Measurements from ENCODE around the gene HCN2.
"Not testable (repeated sequence)": the region's sequence is repeated elsewhere in the genome, so short reads cannot be mapped to it uniquely, and the experiment has no call there.

DNA sequence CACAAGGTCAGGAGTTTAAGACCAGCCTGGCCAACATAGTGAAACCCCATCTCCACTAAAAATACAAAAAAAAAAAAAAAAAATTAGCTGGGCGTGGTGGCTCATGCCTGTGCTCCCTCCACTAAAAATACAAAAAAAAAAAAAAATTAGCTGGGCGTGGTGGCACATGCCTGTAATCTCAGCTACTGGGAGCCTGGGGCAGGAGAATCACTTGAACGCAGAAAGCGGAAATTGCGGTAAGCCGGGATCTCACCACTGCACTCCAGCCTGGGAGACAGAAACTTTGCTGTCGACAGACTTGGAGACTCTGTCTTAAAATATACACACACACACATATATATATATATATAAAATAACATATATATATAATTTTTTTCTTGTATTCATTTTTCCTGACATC, 36.9 kb downstream of the HCN2 start:
- TF ChIP-seq POLR2AphosphoS5 (IDR thresholded peaks at IDR 0.05); SMC3 (conservative IDR thresholded peaks at IDR 0.05; ENCODE audit: poor library complexity): not testable (repeated sequence)

Data from neural cell (in vitro differentiated cells).